ENCODE measurements around the gene FLNC.

Gene FLNC

GRCh38 chr7:128845475-128845874 lies 15.3 kb downstream of the FLNC start:
- DNase-seq = no peak

- no peak for DNase-seq
Observed at GRCh38 chr7:128845987-128846386, 15.8 kb downstream of the FLNC start.

- no peak for DNase-seq
Observed at GRCh38 chr7:128846781-128847444, 16.7 kb downstream of the FLNC start.

- DNase-seq = no peak
Observed at GRCh38 chr7:128847721-128848211, 17.6 kb downstream of the FLNC start.

GRCh38 chr7:128848289-128849155 lies 18.3 kb downstream of the FLNC start:
- no peak for DNase-seq

- DNase-seq = no peak
Observed at GRCh38 chr7:128849156-128849515, 18.9 kb downstream of the FLNC start.

- no peak for DNase-seq
Observed at GRCh38 chr7:128849804-128850490, 19.7 kb downstream of the FLNC start.

GRCh38 chr7:128852537-128853254 lies 22.5 kb downstream of the FLNC start:
- DNase-seq = no peak

GRCh38 chr7:128853799-128854198 lies 23.6 kb downstream of the FLNC start:
- DNase-seq = no peak

- DNase-seq = no peak
Observed at GRCh38 chr7:128854396-128854795, 24.2 kb downstream of the FLNC start.

GRCh38 chr7:128855559-128855958 lies 25.4 kb downstream of the FLNC start:
- DNase-seq = no peak

GRCh38 chr7:128856001-128856718 lies 26.0 kb downstream of the FLNC start:
- no peak for DNase-seq

- no peak for DNase-seq
Observed at GRCh38 chr7:128858380-128859231, 28.4 kb downstream of the FLNC start.

GRCh38 chr7:128859232-128860157 lies 29.3 kb downstream of the FLNC start:
- no peak for DNase-seq

GRCh38 chr7:128860158-128861073 lies 30.2 kb downstream of the FLNC start:
- no peak for DNase-seq

- no peak for DNase-seq
Observed at GRCh38 chr7:128861957-128862570, 31.9 kb downstream of the FLNC start.

- DNase-seq = peak; percentile 99
Observed at GRCh38 chr7:128862571-128863432, 32.6 kb downstream of the FLNC start, which contains the start of gene ATP6V1F. Gene ATP6V1F (plus strand): TSS chr7:128862856. CDS start chr7:128862905, 49 bp downstream.
